Stimulated activated CD4-positive, alpha-beta T cell treated with anti-CD3 and anti-CD28 coated beads, Interleukin-12 subunit alpha, Interleukin-12 subunit beta, amount 100 ng/mL, for 4 hours (primary cell): Measurements from ENCODE around the gene SAMD10.
A peak's percentile ranks its signal among the peaks of the same experiment; 100 is the strongest.
"Not testable (repeated sequence)": the region's sequence is repeated elsewhere in the genome, so short reads cannot be mapped to it uniquely, and the experiment has no call there.

ENCODE experiments used
- DNase-seq: peaks from one replicate; pipeline ENCODE4 v3.0.0-alpha.2; 2020

The SAMD10 gene

DNA sequence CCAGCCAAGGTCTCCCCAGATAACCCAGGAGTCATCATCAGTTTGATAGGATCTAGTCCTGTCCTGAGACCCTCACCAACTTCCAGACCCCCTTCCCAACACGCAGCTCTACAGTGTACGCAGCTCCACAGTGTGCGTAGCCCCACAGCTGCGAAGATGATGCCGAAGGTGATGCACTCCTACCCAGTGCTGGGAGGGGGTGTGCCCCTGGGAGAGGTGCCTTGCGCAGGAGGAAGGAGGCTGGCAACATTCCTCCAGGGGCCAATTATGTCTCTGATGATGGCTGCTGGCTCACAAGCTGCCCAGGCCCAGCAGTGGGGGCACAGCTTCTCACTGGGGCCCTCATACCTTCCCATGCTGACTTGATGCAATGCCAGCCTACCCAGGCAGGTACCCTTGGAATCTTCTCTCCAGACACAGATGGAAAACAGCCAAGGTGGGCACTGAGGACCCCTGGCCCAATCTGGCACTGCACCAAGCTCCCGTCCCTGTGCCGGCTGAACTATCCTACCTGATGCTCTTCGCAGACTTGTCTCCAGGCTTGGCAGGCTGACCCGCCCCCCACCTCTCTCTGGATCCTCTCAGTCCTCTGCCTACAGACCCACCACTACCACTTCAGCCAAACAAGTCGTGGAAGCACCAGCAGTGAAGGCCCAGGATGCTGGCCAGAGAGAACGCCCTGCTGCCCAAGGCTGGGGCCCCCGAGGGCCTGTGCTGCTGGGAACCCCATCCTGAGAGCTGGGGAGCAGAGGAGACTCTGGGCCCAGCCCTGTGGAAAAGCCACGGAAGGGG is 11.1 kb downstream of the SAMD10 start:
- DNase-seq: no peak

- DNase-seq: no peak
Measured at GRCh38 chr20:63967330-63968135, 11.9 kb downstream of the SAMD10 start.

DNA sequence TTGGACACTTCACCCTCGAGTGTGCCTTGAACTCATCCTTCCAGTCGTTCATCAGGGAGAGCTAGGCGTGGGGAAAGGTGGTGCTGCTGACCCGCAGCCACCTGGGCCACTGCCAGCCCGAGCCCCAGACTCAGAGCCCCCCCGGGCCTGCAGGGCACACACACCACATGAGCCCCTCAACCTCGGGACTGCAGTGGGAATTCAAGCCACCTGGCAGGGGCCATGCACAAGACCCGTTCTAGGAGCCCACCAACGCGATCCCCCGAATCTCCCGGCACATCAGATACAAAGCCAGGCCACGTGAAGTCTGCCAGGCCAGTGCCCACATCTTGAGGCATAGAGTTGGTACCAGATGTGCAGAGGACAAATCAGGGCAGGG is 12.5 kb downstream of the SAMD10 start:
- DNase-seq: no peak

- DNase-seq: no peak
Measured at GRCh38 chr20:63966172-63966943, 13.1 kb downstream of the SAMD10 start.

- DNase-seq: no peak
Measured at GRCh38 chr20:63964412-63964811, 15.0 kb downstream of the SAMD10 start.

DNA sequence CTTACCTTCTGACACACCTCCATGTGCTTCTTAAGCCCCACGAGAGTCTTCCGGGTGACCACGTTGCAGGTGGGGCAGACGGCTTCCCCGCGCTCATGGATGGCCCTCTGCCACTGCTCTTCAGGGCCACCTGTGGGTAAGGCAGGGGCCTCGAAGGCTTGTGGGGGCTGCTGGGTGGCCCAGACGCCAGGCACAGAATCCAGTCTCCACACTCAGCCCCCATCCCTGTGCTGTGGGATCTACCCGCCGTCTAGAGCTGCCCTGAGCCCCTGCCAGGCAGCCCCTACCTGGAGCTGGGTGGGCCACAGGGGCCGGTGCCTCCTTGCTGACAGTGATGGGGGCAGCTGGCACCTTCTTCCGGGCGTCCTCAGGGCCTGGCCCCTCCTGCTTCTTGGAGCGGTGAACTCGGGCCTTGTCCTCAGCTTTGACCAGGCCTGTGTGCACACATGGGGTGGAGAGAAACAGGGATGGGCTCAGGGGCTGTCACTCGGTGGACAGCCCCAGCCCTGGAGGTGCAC is 15.6 kb downstream of the SAMD10 start:
- DNase-seq: no peak

GRCh38 chr20:63963348-63963741 is 16.1 kb downstream of the SAMD10 start:
- DNase-seq: no peak

- DNase-seq: no peak
Measured at GRCh38 chr20:63962426-63963347, 16.8 kb downstream of the SAMD10 start.

DNA sequence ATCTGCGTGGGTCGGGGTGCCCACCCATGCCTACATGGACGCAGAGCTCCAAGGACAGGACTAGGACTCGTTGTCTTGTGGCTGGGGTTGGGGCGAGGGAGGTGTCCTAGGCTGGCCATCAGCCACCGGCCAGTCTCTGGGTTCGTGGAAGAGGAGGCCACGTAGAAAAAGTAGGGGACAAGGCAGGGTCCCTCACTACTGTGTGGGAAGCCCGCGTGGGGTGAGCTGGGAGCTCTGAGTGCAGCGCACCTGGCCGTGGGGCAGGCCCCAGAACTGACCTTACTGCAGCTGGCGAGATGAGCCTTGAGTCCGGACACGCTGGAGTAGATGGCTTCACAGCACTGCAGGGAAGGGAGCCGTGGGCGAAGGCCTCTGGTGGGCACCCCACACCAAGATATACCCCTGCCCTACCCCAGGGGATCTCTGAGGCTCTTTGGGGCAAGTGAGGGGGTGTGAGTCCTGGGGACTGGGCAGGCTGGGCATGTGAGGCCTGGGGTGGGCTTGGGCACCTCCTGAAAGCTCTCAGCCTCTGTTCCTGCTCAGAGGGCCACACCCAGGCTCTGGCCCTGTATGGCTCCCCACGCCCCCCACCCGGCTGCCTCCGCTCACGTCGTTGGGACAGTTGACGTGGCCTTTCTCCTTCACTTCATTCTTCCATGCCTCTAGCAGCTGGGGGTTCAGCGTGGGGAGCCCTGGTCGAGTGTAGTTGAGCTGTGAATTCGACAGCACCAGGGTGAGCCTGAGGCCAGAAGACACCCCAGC is 17.6 kb downstream of the SAMD10 start:
- no peak for DNase-seq

DNA sequence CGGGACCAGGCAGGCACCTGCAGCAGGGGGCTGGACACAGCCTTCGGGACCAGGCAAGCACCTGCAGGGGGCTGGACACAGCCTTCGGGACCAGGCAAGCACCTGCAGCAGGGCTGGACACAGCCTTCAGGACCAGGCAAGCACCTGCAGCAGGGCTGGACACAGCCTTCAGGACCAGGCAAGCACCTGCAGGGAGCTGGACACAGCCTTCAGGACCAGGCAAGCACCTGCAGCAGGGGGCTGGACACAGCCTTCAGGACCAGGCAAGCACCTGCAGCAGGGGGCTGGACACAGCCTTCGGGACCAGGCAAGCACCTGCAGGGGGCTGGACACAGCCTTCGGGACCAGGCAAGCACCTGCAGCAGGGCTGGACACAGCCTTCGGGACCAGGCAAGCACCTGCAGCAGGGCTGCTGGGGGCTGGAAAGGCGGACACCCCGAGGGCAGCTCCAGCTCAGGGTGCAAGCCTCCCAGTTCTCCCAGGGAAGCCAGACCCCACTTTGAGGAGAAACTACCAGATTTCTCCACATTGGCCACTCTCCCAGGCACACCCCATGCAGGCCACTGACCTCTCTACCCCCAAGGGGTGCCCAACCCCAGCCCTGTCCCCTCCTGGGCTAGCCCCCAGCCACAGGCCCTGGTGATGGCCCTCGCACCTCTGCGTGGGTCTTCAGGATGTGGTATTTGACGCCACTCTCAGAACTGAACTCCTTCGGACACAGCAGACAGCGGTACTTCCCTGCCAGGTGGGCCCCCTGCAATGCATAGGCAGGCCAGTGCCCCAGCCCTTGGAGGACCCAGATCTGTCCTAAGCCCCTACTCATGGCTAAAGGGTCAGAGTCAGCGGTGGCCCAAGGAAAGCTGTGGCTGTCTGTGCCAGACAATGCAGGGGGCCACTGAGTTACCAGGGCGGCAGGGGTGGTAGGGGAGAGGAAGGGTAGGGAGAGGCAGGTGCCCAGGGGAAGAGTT is 18.5 kb downstream of the SAMD10 start:
- not testable (repeated sequence) for DNase-seq

DNA sequence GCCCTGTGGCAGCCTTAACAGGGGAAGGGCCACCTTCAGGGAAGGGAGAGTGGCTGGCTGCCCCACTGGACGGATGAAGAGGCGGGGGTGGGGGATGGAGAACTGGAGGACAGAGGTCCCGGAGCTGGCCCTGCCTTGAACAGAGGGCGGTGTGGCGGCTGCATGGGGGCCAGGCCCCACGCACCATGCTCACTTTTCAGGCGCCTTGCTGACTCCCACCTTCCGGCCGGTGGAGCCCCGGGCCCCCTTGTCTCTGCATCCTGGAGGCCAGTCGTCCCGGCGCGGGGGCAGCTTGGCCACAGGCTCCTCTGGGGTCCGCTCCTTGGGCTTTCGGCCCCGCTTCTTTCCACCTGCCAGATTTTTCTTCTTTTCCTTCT is 19.8 kb downstream of the SAMD10 start:
- no peak for DNase-seq

DNA sequence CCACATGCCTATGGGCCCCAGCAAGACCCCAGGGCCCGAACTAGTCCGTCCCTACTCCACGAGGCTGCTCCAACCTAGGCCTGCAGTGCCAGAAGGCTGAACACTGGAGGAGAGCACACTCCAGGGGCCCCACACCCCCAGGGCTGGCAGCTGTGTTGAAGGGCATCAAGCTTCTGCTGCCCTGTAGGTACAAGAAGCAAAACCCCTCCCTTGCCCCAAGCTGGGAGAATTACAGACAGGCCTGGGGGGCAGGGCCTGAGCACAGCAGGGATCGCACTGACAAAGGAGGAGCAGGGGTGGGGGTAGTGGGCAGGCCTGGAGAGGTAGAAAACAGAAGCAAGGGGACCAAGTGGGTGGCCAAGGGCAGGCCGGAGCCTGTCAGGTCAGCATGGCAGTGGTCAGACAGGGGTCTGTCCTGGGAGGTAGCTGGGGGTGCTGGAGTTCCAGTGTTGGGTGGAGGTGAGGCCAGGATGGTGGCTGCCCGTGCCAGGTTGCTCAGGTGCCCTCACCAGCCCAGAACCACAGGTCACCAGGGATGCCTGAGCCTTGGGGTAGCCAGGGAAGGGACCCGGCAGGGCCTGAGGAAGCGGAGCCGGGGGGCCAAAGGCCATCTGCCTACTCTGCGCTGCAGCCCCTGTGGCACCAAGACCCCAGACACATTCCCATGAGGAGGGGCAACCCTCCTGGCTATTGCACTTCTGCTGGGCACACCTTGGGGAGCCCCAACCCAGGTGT is 20.3 kb downstream of the SAMD10 start:
- no peak for DNase-seq

GRCh38 chr20:63958471-63958870 is 21.0 kb downstream of the SAMD10 start:
- no peak for DNase-seq

DNA sequence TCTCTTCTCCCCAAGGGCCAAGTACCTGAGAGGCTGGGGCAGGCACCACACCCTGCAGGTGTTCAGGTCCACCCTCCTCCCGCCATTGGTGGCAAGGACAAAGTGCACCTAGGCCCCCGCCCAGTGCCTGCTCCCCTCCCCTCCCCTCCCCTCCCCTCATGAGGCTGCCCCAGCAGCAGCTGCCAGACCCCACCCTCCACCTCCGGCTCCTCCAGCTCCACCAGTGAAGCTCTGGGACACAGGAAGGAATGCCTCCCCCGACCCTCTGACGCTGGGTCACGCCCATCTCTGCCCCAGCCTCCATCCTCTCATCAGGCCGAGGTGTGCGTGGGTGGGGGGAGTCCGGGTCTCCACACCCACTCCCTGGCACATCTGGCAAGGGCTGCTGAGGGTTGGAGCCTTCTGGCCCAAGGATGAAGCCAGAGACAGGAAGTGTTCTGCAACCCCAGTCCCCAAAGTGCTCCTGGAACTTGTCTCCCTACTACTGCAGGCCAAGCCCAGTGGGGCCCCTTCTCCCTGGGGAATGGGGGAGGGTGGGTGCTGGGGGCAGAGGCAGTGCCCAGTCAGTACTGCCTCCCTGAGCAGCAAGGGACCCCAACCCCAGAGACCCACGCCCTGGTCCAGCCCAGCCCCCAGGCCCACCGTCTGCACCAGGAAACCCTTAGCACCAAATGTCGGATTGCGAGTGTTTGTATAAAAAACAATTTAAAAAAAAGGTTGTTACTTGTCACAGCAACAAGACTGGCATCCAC is 21.6 kb downstream of the SAMD10 start:
- DNase-seq: peak; percentile 61

- peak; percentile 72 for DNase-seq
Measured at GRCh38 chr20:63957004-63957689, 22.3 kb downstream of the SAMD10 start.

- no peak for DNase-seq
Measured at GRCh38 chr20:63956664-63957003, 22.8 kb downstream of the SAMD10 start.

DNA sequence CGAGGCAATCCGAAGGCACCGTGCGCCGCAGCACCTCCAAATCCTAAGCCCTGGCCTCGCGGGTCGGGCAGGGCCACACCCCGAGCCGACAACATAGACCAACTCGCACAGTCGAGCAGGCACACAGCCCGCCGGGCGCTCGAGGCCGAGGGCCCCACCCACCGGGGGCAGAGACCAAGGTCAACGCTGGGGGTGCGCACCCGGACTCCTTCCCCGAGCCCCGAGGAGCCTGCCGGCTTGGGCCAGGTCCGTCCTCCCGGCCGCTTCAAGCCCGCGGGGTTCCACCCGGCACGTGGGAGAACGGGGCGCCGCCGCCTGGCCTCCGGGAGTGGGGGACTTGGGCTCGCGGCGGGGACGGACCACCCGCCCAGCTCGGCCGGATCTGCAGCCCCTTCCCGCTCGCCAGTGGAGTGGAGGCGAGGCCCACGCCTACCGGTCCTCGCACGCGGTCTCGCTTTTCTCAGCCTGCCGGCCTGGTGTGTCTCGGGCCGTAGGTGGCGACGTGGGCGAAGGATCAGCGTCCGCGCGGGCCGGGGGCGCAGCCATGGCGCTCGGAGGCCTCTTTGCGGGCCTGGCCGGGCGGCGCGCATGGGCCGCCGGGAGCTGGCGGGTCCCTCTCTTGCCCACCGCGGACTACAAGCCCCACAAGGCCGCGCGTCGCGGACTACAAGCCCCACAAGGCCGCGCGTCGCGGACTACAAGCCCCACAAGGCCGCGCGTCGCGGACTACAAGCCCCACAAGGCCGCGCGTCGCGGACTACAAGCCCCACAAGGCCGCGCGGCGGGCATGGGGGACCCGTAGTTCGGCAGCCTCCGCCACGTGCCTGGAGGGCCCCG is 23.4 kb downstream of the SAMD10 start, which contains the start of gene UCKL1:
TSS of gene UCKL1 (minus strand) at position 590 of the 837 bp plus-strand sequence. CDS start at position 546, 44 bp downstream.
- peak; percentile 86 for DNase-seq
